Activated effector memory CD4-positive, alpha-beta T cell treated with anti-CD3 and anti-CD28 coated beads, Interleukin-2, amount 50 U/mL, for 16 hours (primary cell): Measurements from ENCODE around the gene HTR6.

Source experiments
- DNase-seq: peaks from one replicate; pipeline ENCODE4 v3.0.0-alpha.2; 2020

HTR6 gene

DNA sequence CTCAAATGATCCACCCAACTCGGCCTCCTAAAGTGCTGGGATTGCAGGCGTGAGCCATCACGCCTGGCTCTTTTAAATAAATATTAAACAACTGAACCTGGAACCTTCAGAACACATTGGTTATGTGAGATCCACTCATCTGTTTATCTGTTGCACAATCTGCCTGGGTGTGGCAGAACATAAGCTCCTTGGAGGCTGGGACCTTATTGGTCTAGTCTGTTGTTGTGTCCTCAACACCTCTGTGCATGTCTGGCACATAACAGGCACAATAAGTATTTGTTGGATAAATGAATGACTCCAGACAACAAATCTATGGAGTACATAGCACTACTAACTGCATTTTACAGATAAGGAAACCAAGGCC, 24.7 kb upstream of the HTR6 start:
- no peak for DNase-seq

DNA sequence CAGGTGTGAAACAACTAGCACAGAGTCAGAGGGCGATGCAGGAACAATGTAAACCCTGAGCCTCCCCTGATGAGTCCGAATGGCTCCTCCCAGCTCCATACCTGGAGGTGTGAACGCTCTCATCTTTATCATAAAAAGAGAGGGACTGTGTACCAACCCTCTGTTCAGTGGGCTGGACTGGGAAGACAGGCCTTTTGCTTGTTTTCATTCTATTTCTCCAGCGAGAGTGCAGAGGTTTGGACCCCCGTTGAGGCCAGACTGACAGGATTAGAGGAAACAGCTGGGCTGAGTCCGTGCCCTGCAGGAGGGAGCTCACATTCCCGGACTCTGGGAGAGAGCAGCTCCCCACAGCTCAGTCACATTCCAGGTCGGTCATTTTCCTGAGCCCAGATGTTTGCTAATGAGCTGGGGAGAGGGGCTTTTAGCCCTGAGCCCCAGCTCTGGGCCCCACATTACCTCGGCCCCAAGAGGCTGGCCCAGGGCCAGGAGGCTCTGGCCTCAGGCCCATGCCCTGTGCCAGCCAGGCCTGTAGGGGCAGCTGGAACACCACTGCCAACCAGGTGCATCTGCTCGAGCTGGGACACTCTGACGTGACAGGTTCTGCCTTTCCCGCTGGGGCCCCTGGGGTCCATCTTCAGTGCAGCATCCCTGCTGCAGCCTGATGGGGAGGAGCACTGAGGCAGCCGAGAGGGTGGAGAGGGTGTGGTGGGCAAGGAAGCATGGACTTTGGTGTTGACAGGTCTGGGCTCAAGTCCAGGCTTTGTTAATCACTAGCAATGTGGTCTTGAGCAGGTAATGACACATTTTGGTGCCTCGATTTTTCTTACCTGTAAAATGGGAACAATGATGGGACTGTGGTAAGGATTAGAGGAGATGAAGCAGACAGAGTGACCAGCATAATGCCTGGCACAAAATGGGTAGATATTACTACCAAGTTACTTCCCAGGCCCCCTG, 24.0 kb upstream of the HTR6 start:
- DNase-seq, result no peak

DNA sequence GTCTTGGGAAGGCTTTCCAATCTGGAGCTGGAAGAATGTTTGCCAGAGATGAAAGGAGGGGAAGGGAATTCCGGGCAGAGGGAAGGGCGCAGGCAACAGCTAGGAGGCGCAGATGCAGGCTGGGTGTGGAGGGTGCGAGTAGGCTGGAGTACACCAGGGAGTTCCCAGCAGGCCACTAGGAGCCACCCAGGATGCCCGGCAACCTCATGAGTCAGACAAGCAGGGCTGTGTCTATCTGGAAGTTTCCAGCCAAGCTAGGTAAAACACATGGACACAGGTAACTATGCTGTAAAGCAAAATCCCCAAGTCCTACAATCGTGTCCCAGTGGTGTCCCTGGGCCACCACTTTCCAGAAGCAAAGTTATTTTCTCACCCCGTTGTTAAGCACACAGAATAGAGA, 21.6 kb upstream of the HTR6 start:
- peak; percentile 57 for DNase-seq

DNA sequence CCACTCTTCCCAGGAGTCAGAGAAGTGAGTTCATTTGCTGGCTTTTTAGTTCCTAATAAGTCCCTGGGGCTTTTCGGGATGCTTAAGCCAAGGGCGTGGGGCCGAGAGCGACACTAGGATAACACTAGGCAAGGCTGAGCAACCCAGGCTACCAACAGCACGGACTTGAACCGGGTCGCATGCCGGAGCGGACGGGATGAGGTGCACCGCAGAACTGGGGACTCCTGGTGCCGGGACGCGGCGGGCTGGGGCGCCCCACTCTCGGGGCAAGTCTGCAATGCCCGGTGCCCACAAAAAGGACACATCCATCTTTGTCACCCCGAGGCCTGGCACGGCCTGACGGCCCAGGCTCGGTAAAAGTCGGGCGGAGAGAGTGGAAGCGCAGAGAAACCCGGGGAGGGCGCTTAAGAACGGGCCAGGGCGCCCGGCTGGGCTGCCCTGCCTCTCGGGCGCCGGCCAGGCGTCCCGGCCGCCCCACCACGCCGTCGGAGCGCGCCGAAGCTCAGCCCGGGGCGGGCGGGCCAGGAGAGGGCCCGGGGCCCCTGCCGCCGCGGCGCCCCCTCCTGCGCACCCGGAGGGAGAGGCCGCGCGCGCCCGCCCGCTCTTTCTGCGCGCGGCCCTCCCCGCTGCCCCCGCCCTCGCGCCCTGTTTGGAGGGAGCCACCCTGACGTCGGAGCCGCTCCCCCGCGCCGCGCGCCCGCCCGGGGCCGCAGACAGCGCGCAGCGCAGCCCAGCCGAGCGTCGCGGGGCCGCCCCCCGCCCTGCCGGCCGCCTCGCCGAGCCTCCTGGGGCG, 20.9 kb upstream of the HTR6 start, which contains the start of gene NBL1:
NBL1 (plus strand) TSS at position 710 of the 793 bp plus-strand sequence. CDS start 10,720 bp downstream, outside the sequence.
- peak; percentile 89 for DNase-seq

DNA sequence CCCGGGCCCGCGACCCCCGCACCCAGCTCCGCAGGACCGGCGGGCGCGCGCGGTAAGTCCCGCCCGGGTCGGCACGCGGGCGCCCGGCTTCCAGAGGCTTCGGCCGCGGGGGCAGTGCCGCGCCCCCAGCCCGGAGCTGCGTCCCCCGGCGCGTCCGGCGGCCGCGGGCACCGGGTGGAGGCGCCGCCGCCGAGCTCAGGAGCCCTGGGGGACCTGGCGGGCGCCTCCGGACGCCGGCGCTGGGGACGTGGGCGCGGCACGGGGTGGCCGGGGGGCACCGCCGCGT, 20.3 kb upstream of the HTR6 start:
- no peak for DNase-seq

DNA sequence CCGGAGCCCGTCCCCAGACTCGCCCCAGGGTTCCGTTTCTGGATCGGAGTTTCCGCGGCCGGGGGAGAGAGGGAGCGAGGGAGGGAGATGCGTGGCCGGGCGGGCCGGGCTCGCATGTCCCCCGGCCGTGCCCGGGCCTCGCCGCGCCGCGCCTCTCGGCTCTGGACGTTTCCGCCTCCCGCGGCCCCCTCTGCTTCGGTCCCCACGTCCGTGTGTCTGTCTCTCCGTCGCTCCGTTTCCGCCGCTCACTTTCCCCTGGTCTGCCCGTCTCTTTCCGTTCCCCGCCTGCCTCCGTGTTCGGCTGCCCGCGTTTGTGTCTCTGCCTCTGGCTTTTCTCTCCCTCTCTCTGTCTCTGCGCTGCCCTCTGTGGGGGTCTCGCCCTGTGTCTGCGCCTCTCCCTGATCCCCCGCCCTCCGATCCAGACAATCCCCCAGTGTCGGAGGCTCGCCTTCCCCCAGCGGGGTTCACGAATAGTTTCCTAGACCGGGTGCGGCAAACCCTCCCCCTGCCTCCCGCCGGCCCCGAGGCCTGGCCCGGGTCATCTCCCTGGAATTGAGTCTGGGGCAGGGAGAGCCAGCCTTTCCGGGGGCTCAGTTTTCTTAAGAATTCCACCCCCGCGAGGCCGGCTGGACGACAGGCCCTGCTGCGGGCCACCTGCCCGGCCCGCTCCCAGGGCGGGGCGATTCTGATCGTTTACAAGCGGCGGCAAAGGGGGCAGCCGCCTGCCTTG, 19.8 kb upstream of the HTR6 start:
- peak; percentile 77 for DNase-seq

DNA sequence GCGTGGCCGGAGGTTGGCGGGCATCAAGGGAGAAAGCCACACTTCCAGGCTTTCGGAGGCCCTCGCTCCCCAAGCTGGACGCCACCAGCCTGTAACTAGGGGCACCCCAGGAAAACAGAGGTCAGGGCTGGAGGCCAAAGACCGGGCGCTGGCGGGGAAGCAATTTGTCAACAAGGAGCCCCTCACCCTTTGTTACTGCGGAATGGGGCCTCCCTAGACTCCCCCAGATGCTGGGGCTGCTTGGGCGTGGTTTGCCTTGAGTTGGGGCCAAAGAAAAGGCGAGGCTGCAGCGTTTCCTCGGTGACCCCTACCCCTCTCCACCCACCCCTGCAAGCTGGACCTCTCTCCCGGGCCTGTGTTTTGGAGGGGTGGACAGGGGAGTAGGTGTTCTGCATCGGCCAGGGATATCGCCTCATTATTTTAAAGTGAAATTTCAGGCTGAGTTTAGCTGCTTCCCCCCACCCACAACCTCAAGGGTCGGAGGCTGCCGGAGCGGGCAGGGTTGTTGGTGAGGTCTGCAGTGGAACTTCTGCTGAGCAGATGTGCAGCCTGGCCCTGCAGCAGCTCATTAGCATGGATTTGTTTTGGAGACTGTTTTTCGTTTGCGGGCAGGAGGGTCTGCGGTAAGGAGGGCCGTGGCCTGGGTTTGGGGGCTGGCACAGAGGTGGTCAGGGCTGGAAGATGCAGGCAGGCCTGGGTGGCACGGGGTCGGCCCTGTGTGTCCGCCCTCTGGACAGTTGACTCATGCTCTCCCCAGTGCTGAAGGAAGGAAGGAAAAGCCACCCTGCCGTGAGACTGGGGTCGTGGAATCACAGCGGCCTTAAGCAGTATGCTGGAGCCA, 19.0 kb upstream of the HTR6 start:
- DNase-seq, result no peak

DNA sequence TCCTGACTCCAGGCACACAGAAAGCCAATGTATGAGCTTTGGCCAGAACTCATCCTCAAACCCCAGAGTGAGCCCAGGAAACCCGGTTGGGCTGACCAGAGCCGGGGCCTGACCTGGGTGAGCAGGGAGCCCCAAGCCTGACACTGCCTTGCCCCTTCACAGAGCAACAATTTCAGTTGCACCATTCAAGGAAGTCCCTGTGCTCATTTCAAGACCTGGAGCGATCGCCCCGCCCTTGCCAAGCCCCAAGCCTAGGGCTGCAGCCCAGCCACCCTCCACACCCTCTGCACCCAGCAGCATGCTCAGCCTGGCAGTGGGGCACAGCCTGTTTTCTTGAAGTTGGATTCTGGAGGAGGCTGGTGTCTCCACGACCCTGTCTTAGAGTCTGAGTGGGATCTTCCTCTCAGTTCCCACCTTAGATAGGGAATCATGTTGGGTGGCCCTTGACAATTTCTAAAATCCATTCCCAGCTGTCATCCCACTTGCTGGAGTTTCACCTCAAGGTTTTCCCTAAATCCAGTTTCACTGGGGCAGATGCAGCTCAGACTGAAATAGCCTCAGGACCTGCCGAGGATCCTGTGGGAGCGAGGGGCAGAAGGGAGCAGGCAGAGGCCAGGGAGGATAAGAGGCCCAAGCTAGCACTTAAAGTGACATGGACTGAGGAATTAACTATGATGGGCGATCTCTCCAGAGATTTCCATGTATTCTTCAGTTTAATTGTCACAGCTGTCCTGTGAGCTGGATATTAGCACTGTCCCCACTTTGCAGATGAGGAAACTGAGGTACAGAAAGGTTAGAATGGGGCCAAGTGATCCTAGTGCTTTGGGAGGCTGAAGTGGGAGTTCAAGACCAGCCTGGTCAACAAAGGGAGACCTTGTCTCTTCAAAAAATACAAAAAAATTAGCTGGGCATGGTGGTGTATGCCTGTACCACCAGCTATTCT, 18.0 kb upstream of the HTR6 start:
- no peak for DNase-seq

DNA sequence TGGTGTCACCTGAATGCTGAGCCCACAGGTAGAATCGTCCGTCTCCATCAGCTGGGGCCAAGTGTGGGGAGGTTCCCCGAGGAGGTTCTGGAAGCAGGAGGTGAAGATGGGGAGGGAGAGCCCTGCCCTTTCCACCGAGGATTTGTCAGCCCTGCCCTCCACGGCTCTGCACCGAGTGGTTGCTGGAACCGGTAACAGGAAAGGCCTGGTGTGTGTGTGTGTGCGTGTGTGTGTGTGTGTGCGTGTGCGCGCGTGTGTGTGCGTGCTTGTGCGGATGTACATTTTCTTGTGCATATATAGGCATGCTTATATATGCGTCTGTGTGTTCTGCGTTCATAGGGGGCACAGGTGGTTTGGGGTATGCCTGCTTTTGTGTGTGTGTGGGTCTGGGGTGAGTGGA, 17.0 kb upstream of the HTR6 start:
- no peak for DNase-seq

DNA sequence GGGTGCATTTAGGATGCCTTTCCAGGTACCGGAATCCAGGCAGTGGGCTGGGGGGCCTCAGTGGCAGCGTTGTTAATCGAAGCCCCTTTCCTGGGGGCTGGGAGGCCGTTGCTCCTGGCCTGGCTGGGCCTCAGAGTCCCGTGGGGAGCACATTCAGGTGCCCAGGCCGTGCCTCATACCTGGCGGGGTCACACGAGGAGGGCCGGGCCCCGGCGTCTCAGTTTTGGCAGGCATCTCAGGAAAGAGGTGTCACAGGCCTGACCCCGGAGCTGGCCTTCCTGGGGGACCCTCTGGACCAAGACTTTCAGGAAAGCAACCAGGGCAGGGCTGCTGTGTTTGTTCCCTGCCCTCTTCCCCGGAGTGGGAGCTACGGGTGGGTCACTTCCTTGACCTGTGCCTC, 16.4 kb upstream of the HTR6 start:
- DNase-seq, result no peak

DNA sequence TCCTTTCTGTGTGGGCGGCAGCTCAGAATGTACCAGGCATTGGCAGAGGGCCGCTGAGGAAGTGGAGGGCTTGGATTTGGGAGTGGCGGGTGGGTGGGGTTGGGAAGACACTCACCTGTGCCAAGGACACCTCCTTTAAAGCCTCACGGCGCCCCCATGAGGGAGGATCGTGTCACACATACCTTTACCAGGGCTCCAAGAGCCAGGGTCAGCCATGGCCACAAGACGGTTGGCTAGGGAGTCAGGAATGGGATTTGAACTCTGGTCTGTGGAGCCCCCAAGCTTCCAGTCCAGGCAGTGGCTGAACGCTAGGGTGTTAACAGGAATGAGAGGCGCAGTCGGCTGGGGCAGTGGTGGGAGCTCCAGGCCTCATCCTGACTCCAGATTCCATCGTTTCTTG, 16.0 kb upstream of the HTR6 start:
- no peak for DNase-seq

DNA sequence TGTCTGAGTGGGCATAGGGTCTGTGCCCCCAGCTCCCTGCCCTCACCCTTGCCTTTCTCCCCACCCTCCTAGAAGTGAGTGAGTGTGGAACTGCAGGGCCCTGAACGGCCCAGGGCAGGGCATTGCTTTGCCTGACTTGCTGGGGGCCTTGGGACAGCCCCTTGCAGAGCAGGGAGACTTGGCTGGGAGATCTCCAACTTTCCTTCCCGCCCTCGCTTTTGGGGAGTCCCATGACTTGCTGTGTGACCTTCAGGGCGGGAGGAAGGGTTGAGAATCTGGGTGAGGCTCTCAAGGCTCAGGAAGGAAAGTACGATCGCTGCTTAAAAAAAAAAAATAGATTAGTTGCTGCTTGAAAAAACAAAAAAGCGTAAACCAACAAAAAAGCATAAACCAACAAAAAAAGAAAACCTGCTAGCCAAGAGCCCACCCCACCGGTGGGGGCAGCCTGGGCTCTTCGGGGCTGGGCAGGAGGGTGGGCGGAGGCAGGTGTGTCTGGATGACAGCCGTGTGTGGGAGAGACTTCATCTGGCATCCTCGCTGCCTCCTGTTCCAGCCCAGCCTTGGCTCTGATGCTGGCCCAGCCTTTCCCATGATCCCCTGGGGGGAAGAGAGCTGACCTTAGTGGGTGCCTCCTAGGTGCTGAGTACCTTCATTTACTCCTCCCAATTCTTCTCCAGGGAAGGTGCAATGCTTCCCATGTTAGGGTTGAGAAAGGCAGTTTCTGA, 14.1 kb upstream of the HTR6 start:
- no peak for DNase-seq

DNA sequence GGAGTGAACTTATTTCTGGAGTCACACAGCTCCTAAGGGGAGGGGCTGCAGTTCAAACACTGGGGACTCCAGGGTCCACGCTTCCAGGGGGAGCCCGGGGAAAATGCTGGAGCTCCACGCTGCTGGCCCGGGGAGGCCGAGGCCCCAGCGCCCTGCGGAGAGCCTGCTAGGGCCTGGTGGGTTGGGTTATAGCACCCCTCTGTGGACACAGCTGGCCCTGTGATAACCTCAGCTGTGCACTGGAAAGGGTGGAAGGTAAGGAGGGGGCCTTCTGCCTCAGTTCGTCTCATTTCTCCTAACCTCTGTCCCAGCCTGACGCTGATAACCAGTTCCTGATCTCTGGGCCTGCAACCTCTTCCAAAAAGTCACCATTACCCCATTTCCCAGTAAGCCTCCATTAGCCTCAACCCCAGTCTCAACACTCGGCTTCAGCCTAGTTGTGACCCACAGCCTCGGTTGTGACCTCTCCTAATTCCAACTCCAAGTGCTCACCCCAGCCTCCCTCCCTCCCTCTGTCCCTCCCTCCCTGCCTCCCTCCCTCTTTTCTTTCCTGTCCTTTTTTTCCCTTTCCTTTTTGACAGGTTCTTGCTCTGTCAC, 13.4 kb upstream of the HTR6 start:
- peak; percentile 77 for DNase-seq

DNA sequence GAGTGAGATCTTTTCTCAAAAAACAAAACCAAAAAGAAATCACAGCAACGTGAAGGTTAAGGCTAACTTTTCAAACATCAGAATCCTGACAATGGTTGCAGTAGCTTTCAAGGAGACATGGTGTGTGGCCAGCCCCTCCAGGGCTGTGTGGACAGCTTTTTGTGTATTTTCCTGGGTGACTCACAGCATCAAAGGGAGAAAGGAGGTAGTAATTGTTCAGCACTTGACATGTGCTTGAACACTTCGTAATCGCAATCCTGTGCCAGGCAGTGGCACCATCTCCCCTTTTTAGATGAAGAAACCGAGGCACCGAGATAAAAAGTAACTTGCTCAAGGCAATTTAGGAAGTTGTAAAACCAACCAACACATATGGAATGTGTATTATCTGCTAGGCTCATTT, 10.3 kb upstream of the HTR6 start:
- DNase-seq, result no peak

DNA sequence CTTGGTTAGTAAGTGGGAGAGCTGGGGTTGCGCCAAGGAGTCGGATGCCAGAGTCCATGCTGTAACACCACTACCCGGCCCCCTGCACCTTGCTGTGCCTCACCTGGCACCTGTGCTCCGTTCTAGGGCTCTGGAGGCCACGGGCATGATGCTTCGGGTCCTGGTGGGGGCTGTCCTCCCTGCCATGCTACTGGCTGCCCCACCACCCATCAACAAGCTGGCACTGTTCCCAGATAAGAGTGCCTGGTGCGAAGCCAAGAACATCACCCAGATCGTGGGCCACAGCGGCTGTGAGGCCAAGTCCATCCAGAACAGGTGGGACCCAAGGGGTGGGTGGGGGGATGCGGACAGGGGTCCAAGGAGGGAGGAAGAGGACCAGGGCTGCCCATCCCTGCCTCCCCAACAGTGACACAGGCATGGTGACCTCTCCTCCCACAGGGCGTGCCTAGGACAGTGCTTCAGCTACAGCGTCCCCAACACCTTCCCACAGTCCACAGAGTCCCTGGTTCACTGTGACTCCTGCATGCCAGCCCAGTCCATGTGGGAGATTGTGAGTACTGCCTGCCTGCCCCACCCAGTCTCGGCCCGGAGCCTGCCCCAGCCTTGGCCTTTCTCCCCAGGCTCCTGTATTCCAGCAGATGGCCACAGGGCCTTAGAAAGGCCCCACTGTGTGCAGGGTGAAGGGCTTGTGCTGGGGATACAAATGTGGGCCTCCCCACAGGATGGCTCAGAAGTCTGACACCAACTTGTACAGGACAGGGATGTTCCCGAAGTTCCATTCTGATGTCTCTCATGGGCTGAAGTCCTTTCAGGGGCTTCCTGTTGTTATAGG, 9.6 kb upstream of the HTR6 start:
- peak; percentile 41 for DNase-seq

DNA sequence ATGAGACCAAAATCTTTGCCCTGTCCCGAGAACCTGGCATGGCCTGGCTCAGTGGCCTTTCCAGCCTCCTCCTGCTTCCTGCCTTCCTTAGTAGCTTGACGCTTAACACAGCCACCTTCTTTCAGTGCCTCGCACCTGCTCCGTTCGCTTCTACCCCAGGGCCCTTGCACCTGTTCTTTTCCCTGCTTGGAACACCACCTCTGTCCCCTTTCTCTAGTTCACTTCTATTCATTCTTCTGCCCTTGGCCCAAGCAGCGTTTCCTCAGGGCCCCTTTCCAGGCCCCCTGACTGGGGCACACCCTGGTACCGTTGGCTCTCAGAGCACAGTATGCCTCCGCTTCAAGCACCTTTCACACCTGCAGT, 9.0 kb upstream of the HTR6 start:
- peak; percentile 47 for DNase-seq

DNA sequence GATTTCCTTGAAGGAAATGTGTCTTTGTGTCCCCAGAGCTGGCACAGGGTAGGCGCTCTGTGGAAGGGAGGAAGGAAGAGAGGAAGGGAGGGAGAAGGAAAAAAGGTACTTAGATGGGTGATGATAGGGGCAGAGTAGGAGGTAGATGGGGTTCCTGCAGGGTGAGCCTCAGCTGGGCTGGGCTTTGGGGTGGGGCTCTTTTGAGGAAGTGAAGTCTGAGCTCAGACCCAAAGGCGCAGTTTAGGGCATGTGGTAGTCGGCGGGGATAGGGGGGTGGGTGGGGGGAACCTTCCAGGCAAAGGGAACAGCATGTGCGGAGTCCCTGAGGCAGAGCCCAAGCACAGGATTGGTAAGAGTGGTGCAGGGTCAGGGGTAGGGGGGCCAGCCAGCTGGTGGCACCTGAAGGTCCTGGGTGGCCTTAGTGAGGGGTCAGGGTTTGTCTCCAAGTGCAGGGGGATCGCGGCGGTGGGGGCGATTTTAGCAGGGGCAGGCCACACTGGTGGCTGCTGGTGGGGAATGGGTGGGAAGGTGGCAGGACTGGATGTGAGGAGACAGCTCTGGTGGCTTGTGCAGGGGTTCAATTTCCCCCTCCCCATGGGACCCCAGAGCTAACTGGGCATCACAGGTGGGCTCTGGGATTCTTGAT, 8.4 kb upstream of the HTR6 start:
- DNase-seq, result no peak

DNA sequence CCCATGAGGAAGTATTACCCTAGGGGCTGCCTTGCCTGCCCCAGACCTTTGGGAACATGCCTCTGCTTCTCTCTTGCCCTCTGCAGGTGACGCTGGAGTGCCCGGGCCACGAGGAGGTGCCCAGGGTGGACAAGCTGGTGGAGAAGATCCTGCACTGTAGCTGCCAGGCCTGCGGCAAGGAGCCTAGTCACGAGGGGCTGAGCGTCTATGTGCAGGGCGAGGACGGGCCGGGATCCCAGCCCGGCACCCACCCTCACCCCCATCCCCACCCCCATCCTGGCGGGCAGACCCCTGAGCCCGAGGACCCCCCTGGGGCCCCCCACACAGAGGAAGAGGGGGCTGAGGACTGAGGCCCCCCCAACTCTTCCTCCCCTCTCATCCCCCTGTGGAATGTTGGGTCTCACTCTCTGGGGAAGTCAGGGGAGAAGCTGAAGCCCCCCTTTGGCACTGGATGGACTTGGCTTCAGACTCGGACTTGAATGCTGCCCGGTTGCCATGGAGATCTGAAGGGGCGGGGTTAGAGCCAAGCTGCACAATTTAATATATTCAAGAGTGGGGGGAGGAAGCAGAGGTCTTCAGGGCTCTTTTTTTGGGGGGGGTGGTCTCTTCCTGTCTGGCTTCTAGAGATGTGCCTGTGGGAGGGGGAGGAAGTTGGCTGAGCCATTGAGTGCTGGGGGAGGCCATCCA, 7.8 kb upstream of the HTR6 start:
- DNase-seq, result no peak
